SIG-M5 treated with dmso at 0.1 percent for 504 hours (cell line): Measurements from ENCODE around the gene UPK3A.

Source experiments
- DNase-seq: peaks from one replicate; lab custom pipeline; 2025; ENCODE audit not compliant: unreplicated experiment; lab: John Stamatoyannopoulos, UW

The UPK3A gene

GRCh38 chr22:45284705-45285262 lies at the start of gene UPK3A:
Gene UPK3A, plus strand, starts transcription at chr22:45284949. Its CDS starts 65 bp downstream, at chr22:45285014.
- DNase-seq = no peak

GRCh38 chr22:45235101-45235777 lies 49.5 kb upstream of the UPK3A start:
- DNase-seq = peak; percentile 95

- DNase-seq = no peak
Measured at GRCh38 chr22:45235851-45236342, 48.9 kb upstream of the UPK3A start.

- DNase-seq = peak; percentile 34
Measured at GRCh38 chr22:45237065-45237990, 47.4 kb upstream of the UPK3A start.

- DNase-seq = no peak
Measured at GRCh38 chr22:45238076-45238956, 46.4 kb upstream of the UPK3A start.

GRCh38 chr22:45238957-45239680 lies 45.6 kb upstream of the UPK3A start:
- peak; percentile 80 for DNase-seq

- no peak for DNase-seq
Measured at GRCh38 chr22:45239681-45240051, 45.1 kb upstream of the UPK3A start.

- DNase-seq = peak; percentile 30
Measured at GRCh38 chr22:45240104-45240809, 44.5 kb upstream of the UPK3A start.

GRCh38 chr22:45240810-45241631 lies 43.7 kb upstream of the UPK3A start, which contains the start of gene KIAA0930:
Gene KIAA0930, minus strand, starts transcription at chr22:45240894. Its CDS starts 191 bp downstream, at chr22:45240703.
- DNase-seq = peak; percentile 77

GRCh38 chr22:45242778-45243191 lies 42.0 kb upstream of the UPK3A start:
- DNase-seq = no peak

GRCh38 chr22:45244916-45245315 lies 39.8 kb upstream of the UPK3A start:
- DNase-seq = no peak

- no peak for DNase-seq
Measured at GRCh38 chr22:45246060-45246985, 38.4 kb upstream of the UPK3A start.

- no peak for DNase-seq
Measured at GRCh38 chr22:45248832-45249561, 35.8 kb upstream of the UPK3A start.

- no peak for DNase-seq
Measured at GRCh38 chr22:45251825-45252224, 32.9 kb upstream of the UPK3A start.

- no peak for DNase-seq
Measured at GRCh38 chr22:45253039-45253641, 31.6 kb upstream of the UPK3A start.

GRCh38 chr22:45254388-45254787 lies 30.4 kb upstream of the UPK3A start:
- DNase-seq = no peak
